Measurements from ENCODE around the gene C6orf62. TPM values are rescaled to one million over a fixed set of nuclear protein-coding genes. Genes with fewer than 3 reads are reported as not detected.
A peak's percentile ranks its signal among the peaks of the same experiment; 100 is the strongest.

C6orf62 gene
- total and polyA plus RNA-seq, 2 donors (not counting 1 experiment from before 2014, with no cell fraction given), result 69.2 to 143 TPM

DNA sequence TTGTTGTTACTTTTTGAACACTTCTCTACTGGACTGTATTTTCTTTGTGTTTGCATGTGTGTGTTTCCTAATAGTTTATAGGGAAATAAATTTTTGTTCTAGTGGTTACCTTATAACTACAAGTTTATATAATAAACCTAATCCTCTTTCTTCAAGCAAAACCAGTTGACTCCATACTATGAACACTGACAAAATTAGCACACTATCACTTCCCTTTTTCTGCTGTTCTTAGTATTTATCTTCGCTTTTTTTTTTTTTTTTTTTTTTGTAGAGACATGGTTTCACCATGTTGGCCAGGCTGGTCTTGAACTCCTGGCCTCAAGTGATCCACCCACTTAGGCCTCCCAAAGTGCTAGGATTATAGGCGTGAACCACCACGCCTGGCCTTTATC is 25.0 kb upstream of the C6orf62 start:
- peak overlapping the region; percentile 47 for H3K4me2 ChIP-seq (replicated peaks; ENCODE audit: low read depth, low read length, poor library complexity, severe bottlenecking)
- H3K27ac Mint-ChIP-seq, result peak overlapping the region; percentile 87
- peaks cover 23 to 25% of the 10 kb centered on the region in 2 donors for H3K4me1 ChIP-seq (ENCODE audit: control insufficient read depth in 2 of 2, insufficient read depth in 2 of 2, low read length in 2 of 2)
- H3K4me3 Mint-ChIP-seq, result peak overlapping the region; percentile 38
- intact Hi-C loops (cut with micrococcal nuclease), result no loop called here
- ChIA-PET POLR2A (interaction anchor here (1.0 kb wide), 1 partner anchor 22 kb away, joined by 3 read pairs; no protein-coding TSS in a partner anchor), CTCF (interaction anchor here (0.6 to 1.5 kb wide), 3 partner anchors 160 to 610 kb away, joined by 3 to 4 read pairs (median 4); no protein-coding TSS in a partner anchor)
- H3K4me1 Mint-ChIP-seq, result peaks cover 30% of the 10 kb centered on the region
- H3K9me3 Mint-ChIP-seq (ENCODE audit: insufficient read depth), result no peaks in the 10 kb centered on the region
- TF ChIP-seq, protein P1, sequence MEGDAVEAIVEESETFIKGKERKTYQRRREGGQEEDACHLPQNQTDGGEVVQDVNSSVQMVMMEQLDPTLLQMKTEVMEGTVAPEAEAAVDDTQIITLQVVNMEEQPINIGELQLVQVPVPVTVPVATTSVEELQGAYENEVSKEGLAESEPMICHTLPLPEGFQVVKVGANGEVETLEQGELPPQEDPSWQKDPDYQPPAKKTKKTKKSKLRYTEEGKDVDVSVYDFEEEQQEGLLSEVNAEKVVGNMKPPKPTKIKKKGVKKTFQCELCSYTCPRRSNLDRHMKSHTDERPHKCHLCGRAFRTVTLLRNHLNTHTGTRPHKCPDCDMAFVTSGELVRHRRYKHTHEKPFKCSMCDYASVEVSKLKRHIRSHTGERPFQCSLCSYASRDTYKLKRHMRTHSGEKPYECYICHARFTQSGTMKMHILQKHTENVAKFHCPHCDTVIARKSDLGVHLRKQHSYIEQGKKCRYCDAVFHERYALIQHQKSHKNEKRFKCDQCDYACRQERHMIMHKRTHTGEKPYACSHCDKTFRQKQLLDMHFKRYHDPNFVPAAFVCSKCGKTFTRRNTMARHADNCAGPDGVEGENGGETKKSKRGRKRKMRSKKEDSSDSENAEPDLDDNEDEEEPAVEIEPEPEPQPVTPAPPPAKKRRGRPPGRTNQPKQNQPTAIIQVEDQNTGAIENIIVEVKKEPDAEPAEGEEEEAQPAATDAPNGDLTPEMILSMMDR (IDR thresholded peaks at IDR 0.05), result no peak
- DNase-seq, result peak; percentile 57
- no peak overlapping the region for H3K9ac ChIP-seq (ENCODE audit: low read length)
- ATAC-seq (ENCODE audit: low read depth), result peak; percentile 63
- H3K36me3 ChIP-seq (replicated peaks in 1 of 2; ENCODE audit: control extremely low read depth in 1 of 2, control insufficient read depth in 1 of 2, extremely low read depth in 1 of 2, insufficient read depth in 2 of 2, low read length in 1 of 2), result no peaks in the 10 kb centered on the region
- peak overlapping the region in 1 of 2 donors; percentile 78 for H3K27ac ChIP-seq (ENCODE audit: low read length in 2 of 2)
- H3K27me3 ChIP-seq (replicated peaks in 1 of 4; ENCODE audit: control extremely low read depth in 1 of 4, control insufficient read depth in 3 of 4, insufficient read depth in 4 of 4, low read length in 3 of 4), result no peaks in the 10 kb centered on the region
- no peaks in the 10 kb centered on the region for H3K79me2 ChIP-seq (ENCODE audit: control insufficient read depth, insufficient read depth, low read length)
- 100% methylated on average over 1 of the region's 3 CpGs for WGBS (ENCODE audit: insufficient coverage)
- H2AFZ ChIP-seq (ENCODE audit: insufficient read depth, low read depth, low read length, poor library complexity, severe bottlenecking), result peak overlapping the region; percentile 78
- H3K4me3 ChIP-seq (ENCODE audit: control extremely low read depth in 1 of 5, extremely low read depth in 1 of 5, insufficient read depth in 1 of 5, low read depth in 2 of 5, low read length in 4 of 5), result no peak overlapping the region
- H3K27me3 Mint-ChIP-seq, result no peaks in the 10 kb centered on the region
- H3K9me3 ChIP-seq (ENCODE audit: control extremely low read depth in 1 of 3, control insufficient read depth in 2 of 3, insufficient read depth in 1 of 3, low read length in 2 of 3), result no peaks in the 10 kb centered on the region
- H4K20me1 ChIP-seq (ENCODE audit: control insufficient read depth, insufficient read depth, low read length, poor library complexity, severe bottlenecking), result no peaks in the 10 kb centered on the region

DNA sequence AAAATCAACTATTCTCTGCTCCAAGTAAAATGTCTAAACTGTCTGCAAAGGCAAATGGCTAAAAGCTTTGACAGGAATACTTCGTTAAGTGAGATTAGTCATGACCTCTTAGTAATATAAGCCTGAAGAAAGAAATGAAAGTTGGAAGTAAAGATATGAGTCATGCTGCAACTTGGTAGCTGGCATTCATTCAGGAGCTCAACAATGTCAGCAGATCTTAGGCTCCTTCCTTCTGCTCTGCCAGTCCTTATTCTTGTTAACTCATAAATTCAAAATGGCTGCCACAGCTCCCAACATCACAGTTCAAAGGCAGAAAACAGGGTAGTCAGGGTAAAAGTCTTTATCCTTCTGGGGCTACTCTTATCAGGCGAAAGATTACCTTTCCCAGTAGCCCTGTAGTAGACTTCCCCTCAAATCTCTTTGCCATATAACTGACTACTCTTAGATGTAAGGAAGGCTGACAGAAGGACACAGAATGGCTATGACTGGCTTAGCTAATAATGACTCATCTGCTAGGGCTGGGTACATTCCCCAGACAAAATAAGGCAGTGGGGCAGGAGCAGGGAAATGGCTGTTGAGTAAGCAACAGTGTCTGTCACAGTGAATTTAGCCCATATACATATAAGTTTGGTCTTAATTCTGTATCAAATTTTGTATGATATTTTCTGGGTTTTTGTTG is 24.4 kb upstream of the C6orf62 start:
- Histone ChIP-seq H3K27me3 (replicated peaks in 1 of 4; ENCODE audit: control extremely low read depth in 1 of 4, control insufficient read depth in 3 of 4, insufficient read depth in 4 of 4, low read length in 3 of 4) (no peaks in the 10 kb centered on the region), H3K4me2 (replicated peaks; ENCODE audit: low read depth, low read length, poor library complexity, severe bottlenecking) (peak overlapping the region; percentile 47), H3K9ac (ENCODE audit: low read length) (peak overlapping the region; percentile 1), H3K4me3 (ENCODE audit: control extremely low read depth in 1 of 5, extremely low read depth in 1 of 5, insufficient read depth in 1 of 5, low read depth in 2 of 5, low read length in 4 of 5) (no peak overlapping the region), H3K4me1 (ENCODE audit: control insufficient read depth in 2 of 2, insufficient read depth in 2 of 2, low read length in 2 of 2) (peaks cover 23 to 24% of the 10 kb centered on the region in 2 donors), H3K79me2 (ENCODE audit: control insufficient read depth, insufficient read depth, low read length) (no peaks in the 10 kb centered on the region), H3K27ac (ENCODE audit: low read length in 2 of 2) (peak overlapping the region; percentile 34 to 78), H4K20me1 (ENCODE audit: control insufficient read depth, insufficient read depth, low read length, poor library complexity, severe bottlenecking) (no peaks in the 10 kb centered on the region), H3K36me3 (replicated peaks in 1 of 2; ENCODE audit: control extremely low read depth in 1 of 2, control insufficient read depth in 1 of 2, extremely low read depth in 1 of 2, insufficient read depth in 2 of 2, low read length in 1 of 2) (no peaks in the 10 kb centered on the region), H3K9me3 (ENCODE audit: control extremely low read depth in 1 of 3, control insufficient read depth in 2 of 3, insufficient read depth in 1 of 3, low read length in 2 of 3) (no peaks in the 10 kb centered on the region), H2AFZ (ENCODE audit: insufficient read depth, low read depth, low read length, poor library complexity, severe bottlenecking) (peak overlapping the region; percentile 78)
- ATAC-seq (ENCODE audit: low read depth) (peak; percentile 31), DNase-seq (no peak)
- H3K9me3 Mint-ChIP-seq (ENCODE audit: insufficient read depth), result no peaks in the 10 kb centered on the region
- TF ChIP-seq, protein P1 (IDR thresholded peaks at IDR 0.05), result no peak
- no peak for TF ChIP-seq EZH2 (IDR thresholded peaks at IDR 0.05; ENCODE audit: borderline replicate concordance, insufficient read depth, low read depth, low read length, poor library complexity, severe bottlenecking)
- H3K27ac Mint-ChIP-seq, result peak overlapping the region; percentile 87
- POLR2A ChIA-PET, result interaction anchor here (1.0 kb wide), 1 partner anchor 22 kb away, joined by 3 read pairs; no protein-coding TSS in a partner anchor
- 20% methylated on average over 1 of the region's 2 CpGs for WGBS (ENCODE audit: insufficient coverage)
- intact Hi-C loops (cut with micrococcal nuclease), result no loop called here
- H3K4me3 Mint-ChIP-seq, result peak overlapping the region; percentile 38
- CTCF ChIA-PET, result interaction anchor here (0.6 to 1.5 kb wide), 3 partner anchors 14 to 610 kb away, joined by 3 to 4 read pairs (median 3); no protein-coding TSS in a partner anchor
- no peaks in the 10 kb centered on the region for H3K27me3 Mint-ChIP-seq
- peaks cover 29% of the 10 kb centered on the region for H3K4me1 Mint-ChIP-seq
